OCI-LY7 (cell line): ENCODE data around the gene KIF16B. TPM values are rescaled to one million over a fixed set of nuclear protein-coding genes. Genes with fewer than 3 reads are reported as not detected.

Experiments
- BruUV-seq: library from RNA; stranded (reverse); fragments of 400-500 nt; replicated peaks from 2 replicates; lab custom pipeline; 2021; lab: Mats Ljungman, UMichigan
- CTCF ChIA-PET: fragments of 300-600 bp; sonication (Branson Sonifier 250); formaldehyde crosslinking; loops from one replicate; lab custom pipeline; 2022; ENCODE audit warnings: antibody characterized with exemption; ENCODE audit not compliant: unreplicated experiment; lab: Charles Lee
- POLR2A ChIA-PET: fragments of 300-600 bp; sonication (Branson Sonifier 250); formaldehyde crosslinking; loops from one replicate; lab custom pipeline; 2022; ENCODE audit warnings: antibody characterized with exemption; lab: Charles Lee
- DNase-seq: peaks from one replicate; pipeline ENCODE4 v3.0.0-alpha.2; 2015; ENCODE audit warnings: low spot score
- H2AFZ ChIP-seq: fragments of 200-600 bp; sonication (generic), shearing (Covaris generic); 2 replicates; pipeline ENCODE4 v1.6.1; 2014; ENCODE audit warnings: mild to moderate bottlenecking, antibody characterized with exemption, low read length, moderate library complexity
- H3K27ac ChIP-seq: fragments of 200-600 bp; sonication (generic); 2 replicates; pipeline ENCODE4 v1.5.1; 2014; ENCODE audit warnings: mixed run types, low read depth, mild to moderate bottlenecking, moderate library complexity, low read length, inconsistent platforms; ENCODE audit not compliant: poor library complexity, severe bottlenecking
- H3K36me3 ChIP-seq: fragments of 200-600 bp; sonication (generic); 2 replicates; pipeline ENCODE4 v1.6.1; 2014; ENCODE audit warnings: mild to moderate bottlenecking, antibody characterized with exemption, low read length, moderate library complexity, mixed read lengths; ENCODE audit not compliant: insufficient read depth
- H3K4me1 ChIP-seq: fragments of 200-600 bp; sonication (generic); 2 replicates; pipeline ENCODE4 v1.5.1; 2014; ENCODE audit warnings: mild to moderate bottlenecking, low read length; ENCODE audit not compliant: insufficient read depth, poor library complexity, severe bottlenecking
- H3K4me2 ChIP-seq: fragments of 200-600 bp; sonication (generic); 2 replicates; pipeline ENCODE4 v1.6.1; 2014; ENCODE audit warnings: mild to moderate bottlenecking, low read length
- H3K4me3 ChIP-seq: fragments of 200-600 bp; sonication (generic); 2 replicates; pipeline ENCODE4 v1.5.1; 2014; ENCODE audit warnings: mild to moderate bottlenecking, low read depth, low read length; ENCODE audit not compliant: poor library complexity, severe bottlenecking
- H3K79me2 ChIP-seq: fragments of 200-600 bp; sonication (generic); 2 replicates; pipeline ENCODE4 v1.6.1; 2016; ENCODE audit warnings: low read depth, mild to moderate bottlenecking, low read length, moderate library complexity, mixed read lengths; ENCODE audit not compliant: insufficient read depth
- H3K9me2 ChIP-seq: fragments of 200-600 bp; sonication (generic); 2 replicates; pipeline ENCODE4 v1.6.1; 2016; ENCODE audit warnings: mild to moderate bottlenecking, low read length, mixed read lengths; ENCODE audit not compliant: insufficient read depth
- H3K9me3 ChIP-seq: fragments of 200-600 bp; sonication (generic); 2 replicates; pipeline ENCODE4 v1.6.1; 2014; ENCODE audit warnings: mild to moderate bottlenecking, mixed run types, low read length, mixed read lengths
- H4K20me1 ChIP-seq: fragments of 200-600 bp; sonication (generic); 2 replicates; pipeline ENCODE4 v1.6.1; 2014; ENCODE audit warnings: mild to moderate bottlenecking, antibody characterized with exemption, low read length, moderate library complexity, mixed read lengths; ENCODE audit not compliant: insufficient read depth
- EZH2phosphoT487 ChIP-seq: fragments of 200-600 bp; sonication (generic); IDR thresholded peaks from 2 replicates; pipeline ENCODE4 v1.6.1; 2018; ENCODE audit warnings: low read depth, borderline replicate concordance, mild to moderate bottlenecking, mixed run types, antibody characterized with exemption, low read length, moderate library complexity, mixed read lengths
- intact Hi-C: fragments of 100-400 bp; cut with micrococcal nuclease; formaldehyde crosslinking; loops from one replicate; pipeline ENCODE4 v1.10.0; 2022; ENCODE audit not compliant: unreplicated experiment
- total RNA-seq, 2 experiments: library from RNA; depleted of rRNA in 1 of 2; stranded (reverse); fragments of >200 nt in 1 of 2; shearing (Covaris generic) in 1 of 2; gene quantifications; 2 replicates each; pipeline ENCODE4 v1.2.3, GENCODE V29; 2014 to 2022
- TF ChIP-seq, protein P1 (sequence below): fragments of 200-600 bp; sonication (generic); conservative IDR thresholded peaks from 2 replicates; pipeline ENCODE4 v1.5.1; 2014; ENCODE audit warnings: mild to moderate bottlenecking, antibody characterized with exemption, low read length, moderate library complexity, mixed read lengths

The KIF16B gene
- total RNA-seq, 2 experiments from 2014 or later = 6.2 to 11.2 TPM

DNA sequence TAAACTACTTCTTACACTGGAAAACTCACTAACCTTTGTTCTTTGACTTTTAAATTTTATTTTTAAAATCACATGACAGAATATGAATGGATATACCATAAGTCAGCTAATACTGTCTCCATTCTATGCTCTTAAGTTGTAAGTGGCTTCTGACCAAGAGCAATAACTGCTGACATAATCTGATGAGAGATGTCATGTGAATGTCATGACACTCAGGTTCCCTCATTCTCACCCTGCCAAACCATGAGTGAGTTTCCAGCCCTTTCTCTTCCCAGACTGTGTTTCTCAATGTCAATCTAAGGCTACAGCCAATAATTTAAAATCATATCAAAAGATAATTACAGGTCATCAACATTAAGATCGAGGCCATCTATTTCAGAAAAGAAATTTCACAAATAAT is 39.7 kb downstream of the KIF16B start:
- no peak for DNase-seq
- ChIA-PET POLR2A (interaction anchor here (0.7 kb wide), 1 partner anchor 312 kb away, joined by 4 read pairs; no protein-coding TSS in a partner anchor), CTCF (no interaction called here)
- no peaks in the 10 kb centered on the region for H3K4me1 ChIP-seq
- no peaks in the 10 kb centered on the region for H3K9me3 ChIP-seq
- intact Hi-C loops = no loop called here
- H3K4me3 ChIP-seq = no peak overlapping the region
- no peaks in the 10 kb centered on the region for H4K20me1 ChIP-seq
- H3K4me2 ChIP-seq = no peak overlapping the region
- H3K36me3 ChIP-seq = no peaks in the 10 kb centered on the region
- TF ChIP-seq, protein P1, sequence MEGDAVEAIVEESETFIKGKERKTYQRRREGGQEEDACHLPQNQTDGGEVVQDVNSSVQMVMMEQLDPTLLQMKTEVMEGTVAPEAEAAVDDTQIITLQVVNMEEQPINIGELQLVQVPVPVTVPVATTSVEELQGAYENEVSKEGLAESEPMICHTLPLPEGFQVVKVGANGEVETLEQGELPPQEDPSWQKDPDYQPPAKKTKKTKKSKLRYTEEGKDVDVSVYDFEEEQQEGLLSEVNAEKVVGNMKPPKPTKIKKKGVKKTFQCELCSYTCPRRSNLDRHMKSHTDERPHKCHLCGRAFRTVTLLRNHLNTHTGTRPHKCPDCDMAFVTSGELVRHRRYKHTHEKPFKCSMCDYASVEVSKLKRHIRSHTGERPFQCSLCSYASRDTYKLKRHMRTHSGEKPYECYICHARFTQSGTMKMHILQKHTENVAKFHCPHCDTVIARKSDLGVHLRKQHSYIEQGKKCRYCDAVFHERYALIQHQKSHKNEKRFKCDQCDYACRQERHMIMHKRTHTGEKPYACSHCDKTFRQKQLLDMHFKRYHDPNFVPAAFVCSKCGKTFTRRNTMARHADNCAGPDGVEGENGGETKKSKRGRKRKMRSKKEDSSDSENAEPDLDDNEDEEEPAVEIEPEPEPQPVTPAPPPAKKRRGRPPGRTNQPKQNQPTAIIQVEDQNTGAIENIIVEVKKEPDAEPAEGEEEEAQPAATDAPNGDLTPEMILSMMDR = no peak
- no peak for TF ChIP-seq EZH2phosphoT487
- BruUV-seq = no TSS peak
- no peaks in the 10 kb centered on the region for H3K9me2 ChIP-seq
- no peaks in the 10 kb centered on the region for H3K79me2 ChIP-seq
- H2AFZ ChIP-seq = no peak overlapping the region
- no peak overlapping the region for H3K27ac ChIP-seq

DNA sequence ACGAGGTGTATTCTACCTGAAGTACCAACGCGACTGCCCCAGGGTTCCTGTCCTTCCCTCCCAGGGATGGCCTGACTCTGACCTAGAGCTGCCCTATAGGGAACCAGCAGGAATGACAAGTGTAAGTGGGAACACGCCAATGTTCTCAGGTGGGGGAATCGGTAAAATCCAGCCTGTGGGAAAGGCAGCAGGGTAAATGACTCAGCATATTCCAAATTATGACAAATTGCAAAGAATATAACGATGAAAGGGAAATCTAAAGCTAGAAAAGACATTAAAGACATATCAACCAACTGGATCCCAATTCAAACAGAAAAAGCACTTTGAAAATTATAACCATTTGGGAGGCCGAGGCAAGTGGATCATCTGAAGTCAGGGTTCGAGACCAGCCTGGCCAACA is 41.8 kb downstream of the KIF16B start:
- Histone ChIP-seq H3K9me3 (no peaks in the 10 kb centered on the region), H3K36me3 (no peaks in the 10 kb centered on the region), H4K20me1 (no peaks in the 10 kb centered on the region), H3K9me2 (no peaks in the 10 kb centered on the region), H3K27ac (no peak overlapping the region), H3K79me2 (no peaks in the 10 kb centered on the region), H3K4me2 (no peak overlapping the region), H3K4me3 (no peak overlapping the region), H2AFZ (no peak overlapping the region), H3K4me1 (no peaks in the 10 kb centered on the region)
- DNase-seq = no peak
- CTCF ChIA-PET = no interaction called here
- TF ChIP-seq, protein P1 = no peak
- TF ChIP-seq EZH2phosphoT487 = no peak
- POLR2A ChIA-PET = interaction anchor here (0.5 to 0.7 kb wide), 2 partner anchors 63 to 1212 kb away, joined by 3 read pairs; no protein-coding TSS in a partner anchor
- no TSS peak for BruUV-seq
- intact Hi-C loops = no loop called here

DNA sequence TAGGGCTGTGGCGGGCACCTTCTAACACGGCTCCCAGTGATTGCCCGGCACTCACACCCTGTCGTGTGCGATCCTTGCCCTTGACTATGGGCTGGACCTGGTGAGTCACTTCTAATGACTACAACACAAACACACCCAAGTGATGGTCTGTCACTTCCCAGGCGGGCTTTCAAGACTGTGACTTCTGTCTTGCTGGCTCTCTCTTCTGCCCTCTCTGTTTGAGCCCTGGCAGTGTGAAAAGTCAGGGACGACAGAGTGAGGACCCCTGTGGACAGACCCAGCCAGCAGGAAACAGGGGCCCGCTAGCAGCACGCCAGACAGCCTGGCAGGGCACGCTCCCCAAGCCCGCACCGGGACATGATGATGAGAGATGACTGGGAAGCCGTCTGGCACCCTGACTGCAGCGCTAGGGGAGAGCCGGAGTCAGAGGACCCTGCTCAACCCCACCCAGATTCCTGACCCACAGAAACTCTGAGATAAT is 43.0 kb downstream of the KIF16B start:
- POLR2A ChIA-PET = no interaction called here
- CTCF ChIA-PET = no interaction called here
- Histone ChIP-seq H2AFZ (no peak overlapping the region), H3K27ac (no peak overlapping the region), H4K20me1 (no peaks in the 10 kb centered on the region), H3K4me1 (no peaks in the 10 kb centered on the region), H3K9me2 (no peaks in the 10 kb centered on the region), H3K9me3 (no peaks in the 10 kb centered on the region), H3K4me3 (no peak overlapping the region), H3K79me2 (no peaks in the 10 kb centered on the region), H3K4me2 (no peak overlapping the region), H3K36me3 (no peaks in the 10 kb centered on the region)
- no TSS peak for BruUV-seq
- intact Hi-C loops = no loop called here
- TF ChIP-seq, protein P1 = no peak
- TF ChIP-seq EZH2phosphoT487 = no peak
- DNase-seq = no peak
